AG09309 (cell line): ENCODE results near the gene STX1A.

Source experiments
- DNase-seq: peaks from one replicate; pipeline ENCODE4 v3.0.0-alpha.2; 2010; ENCODE audit warnings: low read depth
- H3K4me3 ChIP-seq: 2 replicates; pipeline ENCODE4 v1.5.1; 2011; ENCODE audit warnings: mild to moderate bottlenecking, low read depth, low read length, moderate library complexity; ENCODE audit not compliant: control insufficient read depth
- TF ChIP-seq, protein P1 (sequence below): IDR thresholded peaks from 2 replicates; pipeline ENCODE4 v1.5.1; 2011; ENCODE audit warnings: mild to moderate bottlenecking, low read depth, low read length, inconsistent platforms; ENCODE audit not compliant: insufficient read depth, control insufficient read depth; ENCODE audit errors: missing control alignments

Gene STX1A

DNA sequence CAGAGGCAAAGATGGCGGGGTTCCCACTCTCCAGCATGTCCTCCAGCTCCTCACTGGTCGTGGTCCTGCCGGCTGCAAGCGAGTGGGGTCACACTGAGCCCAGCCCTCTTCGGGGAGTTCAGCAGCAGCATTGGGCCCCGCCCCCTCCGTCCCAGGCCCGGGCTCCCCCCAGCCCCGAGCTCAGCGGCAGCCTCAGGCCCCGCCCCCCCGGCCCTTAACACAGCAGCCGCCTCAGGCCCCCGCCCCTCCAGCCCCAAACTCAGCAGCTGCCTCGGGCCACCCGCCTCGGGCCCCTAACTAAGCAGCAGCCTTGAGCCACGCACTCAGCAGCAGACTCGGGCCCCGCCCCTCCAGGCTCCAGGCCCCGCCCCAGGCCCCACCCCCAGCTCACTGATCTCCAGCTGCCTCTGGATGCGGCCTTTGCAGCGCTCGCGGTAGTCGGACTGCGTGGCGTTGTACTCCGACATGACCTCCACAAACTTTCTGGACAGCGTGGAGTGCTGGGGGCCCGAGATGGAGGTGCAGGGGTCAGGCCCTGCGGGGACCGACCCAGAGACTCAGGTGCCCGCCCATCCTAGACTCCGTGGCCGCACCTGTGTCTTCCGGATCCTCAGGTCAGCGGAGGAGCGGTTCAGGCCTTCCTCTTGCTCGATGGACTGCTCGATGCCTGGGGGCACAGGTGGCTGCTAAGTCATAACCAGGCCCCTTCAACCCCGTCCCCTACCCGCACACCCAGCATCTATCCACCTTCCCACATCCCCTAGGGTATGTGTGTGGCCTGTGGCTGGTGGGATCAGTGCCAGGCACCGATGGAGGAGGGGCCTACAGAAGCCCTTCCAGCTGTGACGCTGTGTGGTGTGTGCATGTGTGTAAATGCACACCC lies 15.5 kb downstream of the STX1A start:
- no peak for DNase-seq
- no peak overlapping the region for H3K4me3 ChIP-seq
- TF ChIP-seq, protein P1, sequence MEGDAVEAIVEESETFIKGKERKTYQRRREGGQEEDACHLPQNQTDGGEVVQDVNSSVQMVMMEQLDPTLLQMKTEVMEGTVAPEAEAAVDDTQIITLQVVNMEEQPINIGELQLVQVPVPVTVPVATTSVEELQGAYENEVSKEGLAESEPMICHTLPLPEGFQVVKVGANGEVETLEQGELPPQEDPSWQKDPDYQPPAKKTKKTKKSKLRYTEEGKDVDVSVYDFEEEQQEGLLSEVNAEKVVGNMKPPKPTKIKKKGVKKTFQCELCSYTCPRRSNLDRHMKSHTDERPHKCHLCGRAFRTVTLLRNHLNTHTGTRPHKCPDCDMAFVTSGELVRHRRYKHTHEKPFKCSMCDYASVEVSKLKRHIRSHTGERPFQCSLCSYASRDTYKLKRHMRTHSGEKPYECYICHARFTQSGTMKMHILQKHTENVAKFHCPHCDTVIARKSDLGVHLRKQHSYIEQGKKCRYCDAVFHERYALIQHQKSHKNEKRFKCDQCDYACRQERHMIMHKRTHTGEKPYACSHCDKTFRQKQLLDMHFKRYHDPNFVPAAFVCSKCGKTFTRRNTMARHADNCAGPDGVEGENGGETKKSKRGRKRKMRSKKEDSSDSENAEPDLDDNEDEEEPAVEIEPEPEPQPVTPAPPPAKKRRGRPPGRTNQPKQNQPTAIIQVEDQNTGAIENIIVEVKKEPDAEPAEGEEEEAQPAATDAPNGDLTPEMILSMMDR = no peak

DNA sequence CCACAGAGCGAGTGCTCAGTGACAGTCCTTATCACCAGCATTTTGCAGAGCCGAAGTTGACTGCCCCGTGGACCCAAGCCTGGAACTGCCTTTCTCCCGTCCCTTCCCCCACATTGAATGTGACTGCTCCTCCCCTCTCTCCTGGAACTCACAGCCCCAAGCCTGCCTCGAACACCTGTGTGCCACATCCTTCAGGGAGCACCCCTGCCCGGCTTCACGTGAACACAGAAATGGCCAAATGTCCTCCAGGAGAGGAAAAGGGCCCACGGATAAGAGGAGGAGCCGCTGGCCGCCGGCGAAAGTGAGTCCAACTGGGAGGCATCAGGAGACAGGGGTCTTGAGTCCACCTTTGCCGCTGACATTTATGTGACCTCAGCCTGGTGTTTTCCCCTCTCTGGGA lies 16.2 kb downstream of the STX1A start:
- TF ChIP-seq, protein P1 = no peak
- H3K4me3 ChIP-seq = no peak overlapping the region
- DNase-seq = no peak

DNA sequence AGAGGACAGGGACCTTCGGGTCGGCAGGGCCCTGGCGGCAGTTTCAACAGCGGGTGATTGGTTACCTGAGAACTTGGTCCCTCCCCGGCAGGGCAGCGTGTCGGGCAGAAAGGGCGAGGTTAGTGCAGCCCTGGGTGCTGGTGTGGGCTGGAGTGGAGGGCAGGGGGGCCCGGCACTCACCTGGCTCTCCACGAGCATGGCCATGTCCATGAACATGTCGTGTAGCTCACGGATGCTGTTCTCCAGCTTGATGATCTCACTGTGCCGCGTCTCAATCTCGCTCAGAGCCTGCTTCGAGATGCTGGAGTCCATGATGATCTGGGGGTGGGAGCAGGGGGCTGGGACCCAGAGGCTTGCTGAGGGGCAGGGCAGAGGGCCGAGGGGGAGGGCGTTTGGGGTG lies 16.8 kb downstream of the STX1A start:
- no peak for DNase-seq
- no peak overlapping the region for H3K4me3 ChIP-seq
- TF ChIP-seq, protein P1 = no peak

DNA sequence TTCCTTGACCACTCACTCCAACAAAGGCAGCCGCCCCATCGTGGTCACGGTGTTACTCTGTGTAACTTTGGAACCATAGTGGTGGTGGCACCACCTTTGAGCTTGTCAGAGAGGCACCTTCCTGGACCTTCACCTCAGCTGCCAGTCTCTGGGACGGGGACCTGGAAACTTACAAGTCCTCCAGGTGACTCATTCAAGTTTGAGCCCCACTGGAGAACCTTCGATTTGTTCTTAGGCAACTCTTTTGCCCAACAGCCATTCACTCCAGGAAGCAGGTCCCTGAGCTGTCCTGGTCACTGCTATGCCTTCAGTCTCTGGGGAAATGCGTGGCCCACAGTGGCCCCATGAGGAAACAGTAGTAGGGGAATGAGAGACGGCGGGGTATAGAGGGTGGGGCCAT lies 17.2 kb downstream of the STX1A start:
- no peak for DNase-seq
- TF ChIP-seq, protein P1 = no peak

DNA sequence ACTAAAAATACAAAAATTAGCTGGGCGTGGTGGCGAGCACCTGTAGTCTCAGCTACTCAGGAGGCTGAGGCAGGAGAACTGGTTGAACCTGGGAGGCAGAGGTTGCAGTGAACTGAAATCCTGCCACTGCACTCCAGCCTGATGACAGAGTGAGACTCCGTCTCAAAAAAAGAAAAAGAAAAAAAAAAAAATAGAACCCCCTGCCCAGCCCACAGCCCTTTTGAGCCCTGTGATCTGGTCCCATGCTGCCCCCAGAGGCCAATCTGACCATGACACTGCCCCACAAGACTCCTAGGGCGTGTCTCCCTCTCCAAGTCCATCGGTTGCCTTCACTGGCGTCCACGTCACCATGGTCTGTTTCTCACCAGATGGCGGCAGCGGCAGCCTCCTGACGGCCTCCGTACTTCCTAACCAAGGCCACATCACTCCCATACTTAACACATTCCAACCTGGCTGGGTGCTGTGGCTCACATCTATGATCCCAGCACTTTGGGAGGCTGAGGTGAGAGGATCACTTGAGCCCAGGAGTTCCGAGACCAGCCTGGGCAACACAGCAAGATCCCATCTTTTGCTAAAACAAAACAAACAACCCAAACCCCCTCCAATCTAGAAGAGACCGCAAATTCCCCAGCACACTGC lies 18.0 kb downstream of the STX1A start:
- DNase-seq = no peak
- TF ChIP-seq, protein P1 = peak; percentile 63
- no peak overlapping the region for H3K4me3 ChIP-seq

More for the DNA sequence above, 17.2 kb downstream of the STX1A start:
- H3K4me3 ChIP-seq = no peak overlapping the region

DNA sequence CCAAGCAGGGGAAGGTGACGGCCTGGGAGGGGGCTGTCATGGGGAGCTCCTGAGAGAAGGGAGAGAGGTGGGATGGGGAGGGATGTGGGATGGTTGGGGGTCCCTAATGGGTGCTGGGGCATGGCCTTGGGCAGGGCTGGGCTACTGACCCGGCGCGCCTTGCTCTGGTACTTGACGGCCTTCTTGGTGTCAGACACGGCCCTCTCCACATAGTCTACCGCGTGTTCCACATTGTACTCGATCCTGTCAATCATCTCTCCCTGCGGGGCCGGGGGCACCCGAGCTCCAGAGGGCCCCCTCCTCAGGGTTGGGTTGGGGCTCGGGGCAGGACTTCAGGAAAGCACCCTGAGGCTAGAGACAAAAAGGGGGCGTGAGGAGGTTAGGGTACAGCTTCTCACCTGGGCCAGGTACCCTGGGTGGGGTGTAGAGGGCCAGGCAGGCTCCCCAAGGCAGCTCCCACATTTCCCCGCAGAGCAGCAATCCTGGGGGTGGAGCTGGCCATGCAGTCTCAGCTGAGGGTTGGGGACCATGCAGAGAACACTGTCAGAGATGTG lies 18.8 kb downstream of the STX1A start:
- no peak for DNase-seq
- TF ChIP-seq, protein P1 = no peak
- H3K4me3 ChIP-seq = no peak overlapping the region
